Measurements from ENCODE around the gene KCND3.

GRCh38 chr1:111734856-111735255 lies 254.6 kb downstream of the KCND3 start:
- TF ChIP-seq, protein P1, sequence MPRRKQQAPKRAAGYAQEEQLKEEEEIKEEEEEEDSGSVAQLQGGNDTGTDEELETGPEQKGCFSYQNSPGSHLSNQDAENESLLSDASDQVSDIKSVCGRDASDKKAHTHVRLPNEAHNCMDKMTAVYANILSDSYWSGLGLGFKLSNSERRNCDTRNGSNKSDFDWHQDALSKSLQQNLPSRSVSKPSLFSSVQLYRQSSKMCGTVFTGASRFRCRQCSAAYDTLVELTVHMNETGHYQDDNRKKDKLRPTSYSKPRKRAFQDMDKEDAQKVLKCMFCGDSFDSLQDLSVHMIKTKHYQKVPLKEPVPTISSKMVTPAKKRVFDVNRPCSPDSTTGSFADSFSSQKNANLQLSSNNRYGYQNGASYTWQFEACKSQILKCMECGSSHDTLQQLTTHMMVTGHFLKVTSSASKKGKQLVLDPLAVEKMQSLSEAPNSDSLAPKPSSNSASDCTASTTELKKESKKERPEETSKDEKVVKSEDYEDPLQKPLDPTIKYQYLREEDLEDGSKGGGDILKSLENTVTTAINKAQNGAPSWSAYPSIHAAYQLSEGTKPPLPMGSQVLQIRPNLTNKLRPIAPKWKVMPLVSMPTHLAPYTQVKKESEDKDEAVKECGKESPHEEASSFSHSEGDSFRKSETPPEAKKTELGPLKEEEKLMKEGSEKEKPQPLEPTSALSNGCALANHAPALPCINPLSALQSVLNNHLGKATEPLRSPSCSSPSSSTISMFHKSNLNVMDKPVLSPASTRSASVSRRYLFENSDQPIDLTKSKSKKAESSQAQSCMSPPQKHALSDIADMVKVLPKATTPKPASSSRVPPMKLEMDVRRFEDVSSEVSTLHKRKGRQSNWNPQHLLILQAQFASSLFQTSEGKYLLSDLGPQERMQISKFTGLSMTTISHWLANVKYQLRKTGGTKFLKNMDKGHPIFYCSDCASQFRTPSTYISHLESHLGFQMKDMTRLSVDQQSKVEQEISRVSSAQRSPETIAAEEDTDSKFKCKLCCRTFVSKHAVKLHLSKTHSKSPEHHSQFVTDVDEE (CRISPR knock-in tag; IDR thresholded peaks at IDR 0.05), result no peak
- TF ChIP-seq CREB5 (CRISPR knock-in tag; IDR thresholded peaks at IDR 0.05; ENCODE audit: low read depth) (no peak), ZFP3 (CRISPR knock-in tag; IDR thresholded peaks at IDR 0.05) (no peak), ARNTL (CRISPR knock-in tag; IDR thresholded peaks at IDR 0.05; ENCODE audit: borderline replicate concordance, low read depth) (no peak), ISL1 (CRISPR knock-in tag; IDR thresholded peaks at IDR 0.05) (no peak), SNAI2 (CRISPR knock-in tag; IDR thresholded peaks at IDR 0.05) (no peak), ZNF70 (CRISPR knock-in tag; IDR thresholded peaks at IDR 0.05) (no peak), CSDC2 (CRISPR knock-in tag; IDR thresholded peaks at IDR 0.05) (no peak), ZFP30 (CRISPR knock-in tag; IDR thresholded peaks at IDR 0.05) (no peak), ZC3H10 (CRISPR knock-in tag; IDR thresholded peaks at IDR 0.05) (no peak), RARB (CRISPR knock-in tag; IDR thresholded peaks at IDR 0.05) (no peak)

Data from SK-N-SH treated with all-trans-retinoic acid at 6 μM for 48 hours (cell line).